Mammary epithelial cell (primary cell): Measurements from ENCODE around the gene BLOC1S4.

Experiments used
- EZH2 ChIP-seq: IDR thresholded peaks from 2 replicates; pipeline ENCODE4 v1.6.1; 2012; ENCODE audit warnings: low read length, inconsistent platforms, borderline replicate concordance
- TF ChIP-seq, protein P1 (sequence below), 2 donors: IDR thresholded peaks in 1 of 2; conservative IDR thresholded peaks in 1 of 2; 2 replicates each; pipeline ENCODE4 v1.5.1; 2011 to 2012; ENCODE audit warnings: inconsistent platforms in 2 of 2, low read length in 2 of 2, mild to moderate bottlenecking in 2 of 2, control low read depth in 1 of 2, low read depth in 1 of 2; ENCODE audit not compliant: insufficient read depth in 1 of 2; ENCODE audit errors: extremely low read depth in 1 of 2

DNA sequence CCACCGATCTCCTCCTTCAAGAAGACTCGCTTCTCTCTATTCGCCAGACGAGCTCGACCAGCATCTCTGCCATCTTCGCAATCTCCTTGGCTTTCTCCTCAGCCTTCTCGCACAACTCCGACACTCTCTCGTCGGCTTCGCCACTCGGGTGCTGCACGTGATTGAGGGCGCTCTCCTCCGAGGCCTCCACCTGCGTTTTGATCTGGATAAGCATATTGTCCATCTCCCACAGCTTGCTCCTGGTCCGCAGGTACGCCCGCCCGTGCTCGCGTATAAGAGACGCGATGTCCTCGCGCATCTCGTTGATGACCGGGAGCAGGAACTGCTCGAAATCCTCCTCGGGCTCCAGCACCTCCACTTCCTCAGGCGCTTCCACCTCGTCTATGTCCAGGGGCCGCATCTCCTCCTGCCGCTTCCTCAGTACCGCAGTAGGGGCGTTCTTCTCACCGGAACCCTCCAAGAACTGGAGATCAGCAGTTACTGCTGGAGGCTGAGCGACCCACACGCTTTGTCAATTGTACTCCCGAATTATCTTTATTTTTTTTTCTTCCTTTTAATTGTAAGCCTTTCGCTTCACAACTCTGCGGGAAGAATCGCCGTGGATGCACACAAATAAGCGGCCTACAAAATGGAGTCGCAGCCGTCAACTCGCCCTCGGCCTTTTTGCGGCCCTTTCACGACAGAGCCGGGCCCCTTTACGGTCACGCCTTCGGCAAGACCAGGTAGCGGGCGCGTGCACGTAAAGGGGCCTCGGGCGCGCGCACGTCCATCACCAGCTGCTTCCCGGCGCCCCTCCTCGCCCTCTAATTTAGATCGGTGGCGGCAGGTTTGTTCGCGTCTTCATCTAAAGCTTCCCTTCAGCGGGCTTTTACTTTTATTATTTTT lies 6.5 kb upstream of the BLOC1S4 start, which contains the start of gene MRFAP1L1:
- TF ChIP-seq, protein P1, sequence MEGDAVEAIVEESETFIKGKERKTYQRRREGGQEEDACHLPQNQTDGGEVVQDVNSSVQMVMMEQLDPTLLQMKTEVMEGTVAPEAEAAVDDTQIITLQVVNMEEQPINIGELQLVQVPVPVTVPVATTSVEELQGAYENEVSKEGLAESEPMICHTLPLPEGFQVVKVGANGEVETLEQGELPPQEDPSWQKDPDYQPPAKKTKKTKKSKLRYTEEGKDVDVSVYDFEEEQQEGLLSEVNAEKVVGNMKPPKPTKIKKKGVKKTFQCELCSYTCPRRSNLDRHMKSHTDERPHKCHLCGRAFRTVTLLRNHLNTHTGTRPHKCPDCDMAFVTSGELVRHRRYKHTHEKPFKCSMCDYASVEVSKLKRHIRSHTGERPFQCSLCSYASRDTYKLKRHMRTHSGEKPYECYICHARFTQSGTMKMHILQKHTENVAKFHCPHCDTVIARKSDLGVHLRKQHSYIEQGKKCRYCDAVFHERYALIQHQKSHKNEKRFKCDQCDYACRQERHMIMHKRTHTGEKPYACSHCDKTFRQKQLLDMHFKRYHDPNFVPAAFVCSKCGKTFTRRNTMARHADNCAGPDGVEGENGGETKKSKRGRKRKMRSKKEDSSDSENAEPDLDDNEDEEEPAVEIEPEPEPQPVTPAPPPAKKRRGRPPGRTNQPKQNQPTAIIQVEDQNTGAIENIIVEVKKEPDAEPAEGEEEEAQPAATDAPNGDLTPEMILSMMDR (conservative IDR thresholded peaks at IDR 0.05 in 1 of 2, IDR thresholded peaks at IDR 0.05 in 1 of 2; ENCODE audit: extremely low read depth in 1 of 2, insufficient read depth in 1 of 2, low read depth in 1 of 2, low read length in 2 of 2): peak in 1 of 2 donors; percentile 15
- no peak for TF ChIP-seq EZH2
